ENCODE data around the gene NREP. TPM values are rescaled to one million over a fixed set of nuclear protein-coding genes. Genes with fewer than 3 reads are reported as not detected.

NREP gene
- total RNA-seq, 1 donor from 2014 or later = 19.3 TPM

DNA sequence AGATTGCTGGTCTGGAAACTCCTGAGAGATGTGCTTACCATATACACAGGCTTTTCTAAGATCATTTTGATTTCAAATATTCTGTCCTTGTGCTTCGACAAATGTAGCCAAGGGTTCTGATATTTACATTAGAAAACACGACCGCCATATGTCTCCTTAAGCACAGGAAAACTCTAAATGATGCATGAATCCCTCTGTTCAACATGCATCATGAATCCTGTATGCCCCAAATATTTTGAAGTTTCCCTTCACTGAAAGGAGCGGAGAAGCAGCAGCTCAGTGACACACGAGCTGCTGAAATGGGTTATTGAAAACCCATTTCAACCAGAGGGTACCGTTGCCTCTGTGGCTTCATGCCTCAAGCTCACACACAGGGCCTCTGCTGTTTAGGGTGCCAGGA, 74.4 kb downstream of the NREP start:
- ATAC-seq = no peak
- no peak for TF ChIP-seq CTCF (IDR thresholded peaks at IDR 0.05)
- no peak overlapping the region for H3K27ac ChIP-seq

GRCh38 chr5:111682121-111682520, 74.9 kb downstream of the NREP start:
- no peaks in the 10 kb centered on the region for H3K27me3 ChIP-seq

More for the DNA sequence above, 74.4 kb downstream of the NREP start:
- intact Hi-C loops (cut with DNase I) = no loop called here
- DNase-seq = no peak
- no peak overlapping the region for H3K4me3 ChIP-seq
- H3K27me3 ChIP-seq = no peaks in the 10 kb centered on the region
- peaks cover 22% of the 10 kb centered on the region for H3K4me1 ChIP-seq
- no peaks in the 10 kb centered on the region for H3K9me3 ChIP-seq
- H3K36me3 ChIP-seq = no peaks in the 10 kb centered on the region

DNA sequence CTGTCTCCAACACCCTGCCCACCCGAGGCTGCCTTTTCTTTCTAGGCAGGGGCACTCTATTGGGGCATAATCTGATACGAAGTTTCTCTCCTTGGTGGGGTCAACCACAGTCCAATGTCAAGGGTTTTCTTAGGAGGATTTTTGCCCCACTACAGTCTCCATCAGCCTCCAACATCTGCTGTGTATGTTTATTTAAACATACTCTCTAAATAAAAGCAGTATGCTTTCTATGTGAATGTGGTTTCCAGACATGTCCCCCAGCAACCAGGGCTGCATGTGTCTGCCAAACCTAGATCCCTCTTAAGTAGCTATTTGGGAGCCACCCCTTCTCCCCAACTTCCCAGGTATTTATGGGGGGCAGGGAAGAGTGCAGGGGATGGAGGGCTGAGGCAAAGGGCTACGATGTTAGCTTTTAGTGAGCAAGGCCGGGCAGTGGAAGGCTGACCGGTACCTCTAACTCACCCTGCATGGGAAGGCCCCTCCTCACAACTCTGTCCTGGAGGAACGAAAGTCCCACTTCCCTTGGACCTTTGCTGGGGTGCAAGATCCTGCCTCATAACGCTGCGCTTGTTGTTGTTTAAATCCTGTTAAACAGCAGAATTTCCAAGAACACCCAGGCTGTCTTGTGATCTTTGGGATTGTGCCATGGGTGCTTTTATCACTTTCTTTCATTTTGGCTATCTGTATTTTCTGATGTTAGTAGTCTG, 75.4 kb downstream of the NREP start:
- intact Hi-C loops (cut with DNase I) = no loop called here
- ATAC-seq = peak; percentile 9
- no peak for TF ChIP-seq CTCF (IDR thresholded peaks at IDR 0.05)
- H3K4me3 ChIP-seq = no peak overlapping the region
- H3K27ac ChIP-seq = no peak overlapping the region
- no peaks in the 10 kb centered on the region for H3K9me3 ChIP-seq
- no peak for DNase-seq
- no peaks in the 10 kb centered on the region for H3K27me3 ChIP-seq
- H3K36me3 ChIP-seq = no peaks in the 10 kb centered on the region
- peaks cover 22% of the 10 kb centered on the region for H3K4me1 ChIP-seq

More at GRCh38 chr5:111682121-111682520, 74.9 kb downstream of the NREP start:
- Histone ChIP-seq H3K27ac (no peak overlapping the region), H3K4me3 (no peak overlapping the region), H3K36me3 (no peaks in the 10 kb centered on the region), H3K4me1 (peaks cover 22% of the 10 kb centered on the region), H3K9me3 (no peaks in the 10 kb centered on the region)
- intact Hi-C loops (cut with DNase I) = no loop called here
- TF ChIP-seq CTCF (IDR thresholded peaks at IDR 0.05) = no peak
- ATAC-seq (no peak), DNase-seq (no peak)

GRCh38 chr5:111680737-111681413, 76.1 kb downstream of the NREP start:
- DNase-seq (no peak), ATAC-seq (peak; percentile 72)
- H3K4me3 ChIP-seq = no peak overlapping the region
- TF ChIP-seq CTCF (IDR thresholded peaks at IDR 0.05) = no peak
- H3K36me3 ChIP-seq = no peaks in the 10 kb centered on the region
- H3K27me3 ChIP-seq = no peaks in the 10 kb centered on the region
- intact Hi-C loops (cut with DNase I) = no loop called here
- H3K9me3 ChIP-seq = no peaks in the 10 kb centered on the region
- peaks cover 22% of the 10 kb centered on the region for H3K4me1 ChIP-seq
- H3K27ac ChIP-seq = peak overlapping the region; percentile 11

GRCh38 chr5:111679611-111680010, 77.4 kb downstream of the NREP start:
- DNase-seq = no peak
- no peak for ATAC-seq

More at GRCh38 chr5:111679611-111680010, 77.4 kb downstream of the NREP start:
- peaks cover 22% of the 10 kb centered on the region for H3K4me1 ChIP-seq
- no peaks in the 10 kb centered on the region for H3K27me3 ChIP-seq
- H3K27ac ChIP-seq = no peak overlapping the region
- H3K36me3 ChIP-seq = no peaks in the 10 kb centered on the region
- intact Hi-C loops (cut with DNase I) = no loop called here
- no peak overlapping the region for H3K4me3 ChIP-seq
- H3K9me3 ChIP-seq = no peaks in the 10 kb centered on the region
- TF ChIP-seq CTCF (IDR thresholded peaks at IDR 0.05) = no peak

Other genes starting within 250 kb of the NREP start
- 48.6 TPM for gene STARD4, start 244.7 kb downstream of the NREP start, total RNA-seq

Data from upper lobe of right lung (tissue), 1 donor.